Kidney (tissue), 14 donors: Measurements from ENCODE around the gene WASL. TPM values are rescaled to one million over a fixed set of nuclear protein-coding genes. Genes with fewer than 3 reads are reported as not detected.

Experiments
- DNase-seq, 5 donors: peaks; one replicate each; pipeline ENCODE4 v3.0.0-alpha.2; 2013 to 2020
- FAIRE-seq: peaks from 2 replicates; lab custom pipeline; 2012; peaks lifted over from hg19 to GRCh38; lab: Jason Lieb, UNC
- H3K27ac ChIP-seq, 2 donors: one replicate each; pipeline ENCODE4 v1.7.0; 2013; ENCODE audit warnings: low read depth in 2 of 2, low read length in 2 of 2, inconsistent platforms in 1 of 2
- H3K27me3 ChIP-seq: one replicate; pipeline ENCODE4 v1.7.1; 2013; ENCODE audit warnings: low read length, inconsistent platforms; ENCODE audit not compliant: control insufficient read depth, insufficient read depth
- H3K36me3 ChIP-seq, 3 donors: one replicate each; pipeline versions ENCODE4 v1.7.0 to v1.7.1; 2013; ENCODE audit warnings: low read length in 3 of 3, control low read depth in 1 of 3, inconsistent platforms in 1 of 3; ENCODE audit not compliant: insufficient read depth in 3 of 3, control insufficient read depth in 2 of 3
- H3K4me1 ChIP-seq, 3 donors: one replicate each; pipeline versions ENCODE4 v1.7.0 to v1.7.1; 2013; ENCODE audit warnings: low read length in 3 of 3, inconsistent platforms in 1 of 3, low read depth in 1 of 3; ENCODE audit not compliant: control insufficient read depth in 2 of 3, insufficient read depth in 2 of 3
- H3K4me3 ChIP-seq, 3 donors: one replicate each; pipeline versions ENCODE4 v1.7.0 to v1.8.1; 2013; ENCODE audit warnings: low read length in 3 of 3, control low read depth in 1 of 3, inconsistent platforms in 1 of 3
- H3K9ac ChIP-seq, 3 donors: one replicate each; pipeline versions ENCODE4 v1.7.0 to v1.7.1; 2013; ENCODE audit warnings: low read length in 3 of 3, control low read depth in 1 of 3, inconsistent platforms in 1 of 3
- H3K9me3 ChIP-seq, 3 donors: one replicate each; pipeline versions ENCODE4 v1.7.0 to v1.7.1; 2013; ENCODE audit warnings: low read length in 3 of 3, control low read depth in 1 of 3, inconsistent platforms in 1 of 3; ENCODE audit not compliant: control insufficient read depth in 2 of 3, insufficient read depth in 1 of 3
- CTCF ChIP-seq: IDR thresholded peaks from 3 replicates; pipeline ENCODE4 v1.5.1; 2012; ENCODE audit warnings: mild to moderate bottlenecking, moderate library complexity, borderline replicate concordance; ENCODE audit not compliant: insufficient read depth; ENCODE audit errors: extremely low read depth
- intact Hi-C: fragments of 100-400 bp; cut with DNase I; formaldehyde crosslinking; loops from one replicate; pipeline ENCODE4 v1.11.1; 2022
- polyA plus RNA-seq: library from polyadenylated mRNA; stranded (reverse); fragments of 350-450 nt; fragmentation: Illumina TruSeq; extraction: RNeasy Lipid Tissue Mini Kit (QIAGEN cat#74804); gene quantifications from one replicate; pipeline ENCODE4 v1.2.3, GENCODE V29; 2014; ENCODE audit warnings: low read depth, low replicate concordance; ENCODE audit not compliant: insufficient read depth
- total RNA-seq: library from RNA; stranded (reverse); fragmentation: NEBNext Ultra II Directional; extraction: Animal tissue kit (Norgen Biotek cat#: 25700); gene quantifications from one replicate; pipeline ENCODE4 v1.2.1, GENCODE V29; 2021
- donor health status: control.
- donor health status: control.
- donor health status: control.
- donor health status: control.
- donor health status: control.
- donor health status: DM: yes; HTN: yes; CAD: no.
- donor health status: Normal renal cell carcinoma (clear cell type).

The WASL gene
- total and polyA plus RNA-seq, 2 donors from 2014 or later: 28.7 to 50.4 TPM

GRCh38 chr7:123656544-123657303 is 92.1 kb downstream of the WASL start:
- TF ChIP-seq CTCF: no peak
- FAIRE-seq (no peak), DNase-seq (no peak)
- H3K27me3 ChIP-seq: no peaks in the 10 kb centered on the region
- intact Hi-C loops: no loop called here
- H3K4me3 ChIP-seq: no peak overlapping the region
- no peaks in the 10 kb centered on the region for H3K4me1 ChIP-seq
- no peaks in the 10 kb centered on the region for H3K9me3 ChIP-seq
- no peak overlapping the region for H3K9ac ChIP-seq
- no peak overlapping the region for H3K27ac ChIP-seq
- H3K36me3 ChIP-seq: no peaks in the 10 kb centered on the region

- no peak within 1 kb of the TSS for H3K9ac ChIP-seq
- H3K27ac ChIP-seq: no peak within 1 kb of the TSS
- FAIRE-seq: no peak
- no peaks in the 10 kb centered on the region for H3K36me3 ChIP-seq
- intact Hi-C loops: no loop called here
- no peak for DNase-seq
- H3K27me3 ChIP-seq: no peaks in the 10 kb centered on the region
- no peaks in the 10 kb centered on the region for H3K4me1 ChIP-seq
- no peak within 1 kb of the TSS for H3K4me3 ChIP-seq
- no peaks in the 10 kb centered on the region for H3K9me3 ChIP-seq
- no peak for TF ChIP-seq CTCF
These were observed 93.2 kb downstream of the WASL start, which contains the start of gene LMOD2 for GRCh38 chr7:123655614-123656013. LMOD2 (plus strand) TSS chr7:123655866; CDS start chr7:123655964, 98 bp downstream.

GRCh38 chr7:123653162-123653561 is 95.6 kb downstream of the WASL start:
- Histone ChIP-seq H3K27ac (no peak overlapping the region), H3K36me3 (no peaks in the 10 kb centered on the region), H3K9ac (no peak overlapping the region), H3K4me1 (no peaks in the 10 kb centered on the region), H3K27me3 (no peaks in the 10 kb centered on the region), H3K9me3 (no peaks in the 10 kb centered on the region), H3K4me3 (no peak overlapping the region)
- DNase-seq (no peak), FAIRE-seq (no peak)
- TF ChIP-seq CTCF: no peak
- intact Hi-C loops: no loop called here

GRCh38 chr7:123652406-123652805 is 96.4 kb downstream of the WASL start:
- TF ChIP-seq CTCF: no peak
- no peak for FAIRE-seq
- intact Hi-C loops: no loop called here

More at GRCh38 chr7:123652406-123652805, 96.4 kb downstream of the WASL start:
- Histone ChIP-seq H3K4me3 (no peak overlapping the region), H3K9me3 (no peaks in the 10 kb centered on the region), H3K9ac (no peak overlapping the region), H3K36me3 (no peaks in the 10 kb centered on the region), H3K4me1 (no peaks in the 10 kb centered on the region), H3K27ac (no peak overlapping the region), H3K27me3 (no peaks in the 10 kb centered on the region)
- no peak for DNase-seq
